Middle frontal gyrus (tissue), 1 donor: ENCODE data around the gene ARMC10.
"Not testable (repeated sequence)": the region's sequence is repeated elsewhere in the genome, so short reads cannot be mapped to it uniquely, and the experiment has no call there.

ENCODE experiments used
- DNase-seq: peaks from one replicate; pipeline ENCODE4 v3.0.0-alpha.2; 2015; ENCODE audit warnings: low spot score; ENCODE audit errors: extremely low spot score

Gene ARMC10

DNA sequence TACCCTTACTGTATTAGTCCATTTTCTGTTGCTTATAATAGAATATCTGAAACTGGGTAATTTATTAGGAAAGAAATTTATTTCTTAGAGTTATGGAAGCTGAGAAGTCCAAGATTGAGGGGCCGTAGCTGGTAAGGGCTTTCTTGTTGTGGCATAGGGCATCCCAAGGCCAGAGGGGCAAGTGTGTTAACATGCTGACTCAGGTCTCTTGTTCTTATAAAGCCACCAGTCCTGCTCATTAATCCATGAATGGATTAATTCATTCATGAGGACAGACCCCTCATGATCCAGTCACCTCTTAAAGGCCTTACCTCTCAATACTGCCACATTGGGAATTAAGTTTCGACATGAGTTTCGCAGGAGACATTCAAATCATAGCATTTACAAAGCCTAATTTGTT is 2.4 kb downstream of the ARMC10 start:
- DNase-seq, result no peak

GRCh38 chr7:103078226-103078625 is 3.3 kb downstream of the ARMC10 start:
- DNase-seq, result not testable (repeated sequence)

- no peak for DNase-seq
These were observed 4.9 kb downstream of the ARMC10 start for GRCh38 chr7:103079836-103080235.

- DNase-seq, result no peak
These were observed 6.0 kb downstream of the ARMC10 start for GRCh38 chr7:103080923-103081322.

DNA sequence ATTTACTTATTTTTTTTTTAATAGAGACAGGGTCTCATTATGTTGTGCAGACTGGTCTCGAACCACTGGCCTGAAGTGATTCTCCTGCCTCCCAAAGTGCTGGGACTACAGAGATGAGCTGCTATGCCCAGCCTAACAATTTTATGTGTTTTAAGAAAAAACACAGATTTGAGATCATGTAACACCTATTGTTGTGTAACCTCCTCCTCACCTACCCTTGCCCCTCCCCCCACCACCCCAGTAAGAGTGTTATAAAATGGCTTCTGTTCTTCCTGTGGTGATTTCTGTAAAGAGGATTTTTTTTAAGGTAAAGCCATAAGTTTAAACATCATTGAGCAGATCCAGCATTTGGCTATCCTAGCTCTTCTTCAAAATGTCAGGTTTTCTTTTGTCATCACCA is 7.6 kb downstream of the ARMC10 start:
- DNase-seq, result no peak

DNA sequence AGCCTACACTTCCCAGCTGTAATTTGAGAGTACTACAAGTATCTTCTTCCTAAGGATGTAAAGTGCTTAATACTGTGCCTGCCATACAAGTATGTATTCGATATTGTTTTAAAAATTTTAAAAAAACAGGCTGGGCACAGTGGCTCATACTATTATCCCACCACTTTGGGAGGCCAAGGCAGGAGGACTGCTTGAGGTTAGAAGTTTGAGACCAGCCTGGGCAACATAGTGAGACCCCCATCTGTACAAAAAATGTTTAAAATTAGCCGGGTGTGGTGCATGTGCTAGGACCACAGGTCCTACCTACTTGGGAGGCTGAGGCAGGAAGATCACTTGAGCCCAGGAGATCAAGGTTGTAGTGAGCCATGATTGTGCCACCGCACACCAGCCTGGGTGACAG is 8.3 kb downstream of the ARMC10 start:
- no peak for DNase-seq

- DNase-seq, result not testable (repeated sequence)
These were observed 17.4 kb downstream of the ARMC10 start for GRCh38 chr7:103092321-103092720.

DNA sequence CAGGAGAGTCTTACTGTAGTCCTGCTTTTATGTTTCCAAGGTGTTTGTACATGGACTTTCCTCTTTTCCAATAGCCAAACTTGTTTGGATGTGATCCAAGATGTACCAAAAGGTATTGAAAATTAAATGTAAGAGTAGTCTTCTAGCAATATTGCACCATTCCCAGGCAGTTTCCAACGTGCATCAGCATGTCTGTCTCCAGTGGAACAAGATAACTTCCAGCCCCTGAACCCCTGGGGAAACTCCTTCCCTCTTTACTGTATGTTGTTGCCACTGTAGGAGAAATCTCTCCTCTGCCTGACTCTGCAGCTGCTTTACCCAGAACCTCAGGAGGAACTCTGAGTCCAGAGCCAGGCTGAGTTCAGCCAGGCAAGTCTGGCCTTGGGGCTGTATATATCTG is 18.5 kb downstream of the ARMC10 start:
- no peak for DNase-seq

DNA sequence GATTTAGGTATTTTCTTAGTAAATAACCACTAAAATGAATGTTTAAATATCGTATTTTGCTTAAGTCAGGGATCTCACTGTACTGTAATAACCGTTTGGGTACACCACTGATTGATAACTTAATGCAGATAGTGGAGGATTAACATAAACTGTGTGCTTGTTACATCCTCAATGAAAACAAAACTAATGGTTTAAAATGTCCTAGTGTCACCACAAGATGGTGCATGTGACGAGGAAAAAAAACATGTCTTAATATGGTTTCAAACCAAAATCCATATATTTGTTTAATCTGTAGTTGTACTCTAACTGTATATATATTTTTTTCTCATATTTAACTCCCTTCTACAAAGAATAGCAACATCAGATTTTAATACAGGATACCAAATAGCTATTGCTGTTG is 19.2 kb downstream of the ARMC10 start:
- no peak for DNase-seq

DNA sequence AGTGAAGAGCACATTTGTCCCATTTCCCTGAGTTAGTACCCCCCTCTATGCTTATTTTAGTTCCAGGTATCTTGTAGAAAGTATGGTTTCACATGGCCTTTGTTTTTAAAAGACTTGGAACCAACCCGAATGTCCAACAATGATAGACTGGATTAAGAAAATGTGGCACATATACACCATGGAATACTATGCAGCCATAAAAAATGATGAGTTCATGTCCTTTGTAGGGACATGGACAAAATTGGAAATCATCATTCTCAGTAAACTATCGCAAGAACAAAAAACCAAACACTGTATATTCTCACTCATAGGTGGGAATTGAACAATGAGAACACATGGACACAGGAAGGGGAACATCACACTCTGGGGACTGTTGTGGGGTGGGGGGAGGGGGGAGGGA is 20.6 kb downstream of the ARMC10 start:
- not testable (repeated sequence) for DNase-seq

DNA sequence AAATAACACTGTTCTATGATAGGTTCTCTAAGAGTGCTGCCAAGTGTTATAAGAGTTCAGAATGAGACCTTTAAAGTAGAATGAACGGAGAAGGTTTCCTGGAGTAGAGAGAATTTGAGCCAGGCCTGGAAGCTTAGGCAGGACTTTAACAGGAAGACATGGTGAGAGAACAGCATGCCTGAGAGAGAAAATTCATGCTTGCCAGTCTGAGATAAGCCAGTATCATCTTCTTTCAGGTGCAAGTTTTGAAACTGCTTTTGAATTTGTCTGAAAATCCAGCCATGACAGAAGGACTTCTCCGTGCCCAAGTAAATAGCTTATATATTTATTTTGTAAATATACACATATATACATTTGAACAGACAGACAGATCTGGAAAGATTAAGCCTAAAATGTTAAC is 22.1 kb downstream of the ARMC10 start:
- no peak for DNase-seq

- no peak for DNase-seq
These were observed 25.4 kb downstream of the ARMC10 start for GRCh38 chr7:103100348-103100747.

DNA sequence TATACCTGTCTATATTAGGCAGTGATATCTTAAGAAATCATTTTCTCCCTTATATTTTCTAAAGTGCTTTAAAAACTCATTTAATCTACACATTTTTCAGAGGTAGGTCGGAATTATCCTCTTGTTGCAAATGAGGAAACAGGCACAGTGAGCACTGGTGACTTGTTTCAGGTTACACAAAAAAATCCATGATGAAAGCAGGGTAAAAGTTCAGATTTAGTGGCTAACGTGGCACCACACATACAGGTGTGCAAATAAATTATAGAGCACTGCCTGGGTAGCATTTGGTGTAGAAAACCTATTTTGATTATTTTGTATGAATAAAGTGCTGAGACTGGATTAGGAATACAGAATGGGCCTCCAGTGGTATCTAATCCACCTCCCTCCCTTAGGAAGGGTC is 26.6 kb downstream of the ARMC10 start:
- no peak for DNase-seq

DNA sequence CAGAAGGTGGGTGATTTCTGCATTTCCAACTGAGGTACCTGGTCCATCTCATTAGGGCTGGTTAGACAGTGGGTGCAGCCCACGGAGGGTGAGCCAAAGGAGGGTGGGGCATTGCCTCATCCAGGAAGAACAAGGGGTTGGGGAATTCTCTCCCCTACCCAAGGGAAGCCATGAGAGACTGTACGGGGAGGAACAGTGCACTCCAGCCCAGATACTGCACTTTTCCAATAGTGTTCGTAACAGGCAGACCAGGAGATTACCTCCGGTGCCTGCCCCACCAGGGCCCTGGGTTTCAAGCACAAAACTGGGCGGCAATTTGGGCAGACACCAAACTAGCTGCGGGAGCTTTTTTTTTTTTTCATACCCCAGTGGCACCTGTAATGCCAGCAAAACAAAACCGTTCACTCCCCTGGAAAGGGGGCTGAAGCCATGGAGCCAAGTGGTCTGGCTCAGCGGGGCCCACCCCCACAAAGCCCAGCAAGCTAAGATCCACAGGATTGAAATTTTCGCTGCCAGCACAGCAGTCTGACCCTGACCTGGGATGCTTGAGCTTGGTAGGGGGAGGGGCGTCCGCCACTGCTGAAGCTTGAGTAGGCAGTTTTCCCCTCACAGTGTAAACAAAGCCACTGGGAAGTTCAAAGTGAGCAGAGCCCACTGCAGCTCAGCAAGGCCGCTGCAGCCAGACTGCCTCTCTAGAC is 31.2 kb downstream of the ARMC10 start:
- DNase-seq, result no peak

DNA sequence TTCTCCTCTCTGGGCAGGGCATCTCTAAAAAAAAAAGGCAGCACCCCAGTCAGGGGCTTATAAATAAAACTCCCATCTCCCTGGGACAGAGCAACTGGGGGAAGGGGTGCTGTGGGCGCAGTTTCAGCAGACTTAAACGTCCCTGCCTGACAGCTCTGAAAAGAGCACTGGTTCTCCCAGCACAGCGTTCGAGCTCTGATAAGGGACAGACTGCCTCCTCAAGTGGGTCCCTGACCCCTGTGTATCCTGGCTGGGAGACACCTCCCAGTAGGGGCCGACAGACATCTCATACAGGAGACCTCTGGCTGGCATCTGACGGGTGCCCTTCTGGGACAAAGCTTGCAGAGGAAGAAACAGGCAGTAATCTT is 31.7 kb downstream of the ARMC10 start:
- DNase-seq, result not testable (repeated sequence)

DNA sequence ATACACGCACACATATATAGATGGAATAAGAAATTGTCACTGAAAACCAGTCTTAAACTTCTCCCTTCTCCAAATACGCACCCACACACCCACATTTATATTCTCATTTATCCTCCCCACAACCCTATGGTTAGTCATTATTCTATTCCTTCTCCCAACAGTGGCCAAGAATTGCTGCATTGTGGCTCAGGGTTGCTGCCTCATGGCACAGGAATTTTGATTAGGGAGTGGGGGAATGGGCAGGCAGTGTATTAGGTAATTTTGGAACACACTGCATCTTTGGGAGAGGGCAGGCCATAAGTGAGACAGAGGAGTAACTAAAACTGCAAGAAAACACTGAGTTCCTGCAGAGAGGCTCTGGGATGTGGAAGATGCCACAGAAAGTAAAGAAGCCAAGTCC is 38.2 kb downstream of the ARMC10 start:
- DNase-seq, result no peak

DNA sequence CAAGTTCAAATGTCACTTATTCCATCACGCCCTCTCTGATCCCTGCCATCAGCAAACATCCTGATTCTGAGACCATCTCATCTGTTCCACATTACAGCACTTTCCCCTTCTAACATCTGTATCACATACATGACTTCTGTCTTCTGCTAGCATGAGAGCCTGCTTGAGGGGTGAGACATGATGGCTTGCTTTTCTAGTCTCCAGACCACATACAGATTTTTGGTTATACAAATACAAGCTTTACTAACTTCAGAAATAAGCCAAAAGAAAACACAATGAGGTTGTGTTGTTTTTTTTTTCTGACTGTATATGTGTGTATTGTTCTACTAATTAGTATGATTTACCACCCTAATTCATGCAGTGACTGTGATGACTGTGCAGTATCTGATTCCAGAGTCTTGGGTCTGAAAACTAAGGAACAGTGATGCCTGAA is 39.7 kb downstream of the ARMC10 start:
- DNase-seq, result no peak

DNA sequence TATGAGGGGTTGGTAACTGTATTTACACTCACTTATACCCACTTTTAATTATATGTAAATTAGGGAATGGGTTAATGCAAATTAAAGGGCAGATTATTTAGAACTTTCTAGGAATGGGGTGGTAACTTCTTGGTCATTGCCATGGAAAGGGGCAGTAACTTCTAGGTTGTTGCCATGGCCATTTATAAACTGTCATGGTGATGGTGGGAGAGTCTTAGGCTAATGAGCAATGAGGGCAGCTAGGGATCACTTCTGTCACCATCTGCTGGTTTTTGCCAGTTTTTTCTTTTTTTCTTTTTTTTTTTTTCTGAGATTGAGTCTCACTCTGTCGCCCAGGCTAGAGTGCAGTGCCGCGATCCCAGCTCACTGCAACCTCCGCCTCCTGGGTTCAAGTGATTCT is 40.8 kb downstream of the ARMC10 start:
- DNase-seq, result no peak

- no peak for DNase-seq
These were observed 41.6 kb downstream of the ARMC10 start for GRCh38 chr7:103116511-103116910.

GRCh38 chr7:103116991-103117390 is 42.1 kb downstream of the ARMC10 start:
- peak; percentile 43 for DNase-seq

GRCh38 chr7:103117465-103117864 is 42.5 kb downstream of the ARMC10 start:
- no peak for DNase-seq

DNA sequence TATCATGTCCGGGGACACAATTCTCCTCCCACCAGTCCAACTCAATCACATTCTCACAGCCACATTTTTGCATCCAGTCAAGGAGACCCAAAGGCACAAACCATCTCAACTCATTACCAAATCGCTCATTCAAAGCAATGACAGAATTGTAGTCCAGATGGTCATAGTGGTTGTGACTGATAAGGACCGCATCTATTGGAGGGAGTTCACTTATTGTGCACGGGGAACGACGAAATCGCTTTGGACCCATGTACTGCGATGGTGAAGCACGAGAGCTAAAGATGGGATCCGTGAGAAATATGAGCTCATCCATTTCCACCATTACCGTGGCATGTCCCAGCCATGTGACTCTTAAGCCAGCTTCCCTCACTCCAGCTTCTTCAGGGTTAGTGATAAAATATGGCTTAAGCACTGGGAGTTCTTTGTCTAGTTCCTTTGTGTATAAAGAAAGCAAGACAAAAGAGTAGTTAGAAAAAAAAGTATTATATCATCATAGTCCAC is 44.9 kb downstream of the ARMC10 start:
- DNase-seq, result no peak

DNA sequence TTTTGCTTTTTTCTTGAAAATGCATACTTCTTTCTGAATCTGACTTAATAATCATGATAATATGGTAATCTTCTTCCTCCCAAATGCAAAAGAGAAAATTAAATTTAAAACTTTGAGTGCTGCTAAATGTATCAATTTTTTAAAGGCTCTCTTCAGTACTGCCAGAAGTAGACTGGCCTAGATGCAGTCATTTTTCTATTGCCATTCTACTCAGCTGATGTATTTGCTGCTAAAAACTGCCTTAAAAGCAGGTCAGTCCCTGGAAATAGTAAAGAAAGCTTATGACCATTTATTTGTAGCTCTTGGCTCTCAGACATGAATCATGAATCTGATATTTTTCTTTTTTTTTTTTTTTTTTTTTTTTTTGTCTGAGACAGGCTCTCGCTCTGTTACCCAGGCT is 45.4 kb downstream of the ARMC10 start:
- DNase-seq, result no peak

- DNase-seq, result no peak
These were observed 46.7 kb downstream of the ARMC10 start for GRCh38 chr7:103121641-103122040.
